DMS 273 (cell line): ENCODE results near the gene RGR.
"Not testable (repeated sequence)": the region's sequence is repeated elsewhere in the genome, so short reads cannot be mapped to it uniquely, and the experiment has no call there.

Source experiments
- DNase-seq: peaks from one replicate; lab custom pipeline; 2025; ENCODE audit not compliant: unreplicated experiment; lab: John Stamatoyannopoulos, UW

The RGR gene

DNA sequence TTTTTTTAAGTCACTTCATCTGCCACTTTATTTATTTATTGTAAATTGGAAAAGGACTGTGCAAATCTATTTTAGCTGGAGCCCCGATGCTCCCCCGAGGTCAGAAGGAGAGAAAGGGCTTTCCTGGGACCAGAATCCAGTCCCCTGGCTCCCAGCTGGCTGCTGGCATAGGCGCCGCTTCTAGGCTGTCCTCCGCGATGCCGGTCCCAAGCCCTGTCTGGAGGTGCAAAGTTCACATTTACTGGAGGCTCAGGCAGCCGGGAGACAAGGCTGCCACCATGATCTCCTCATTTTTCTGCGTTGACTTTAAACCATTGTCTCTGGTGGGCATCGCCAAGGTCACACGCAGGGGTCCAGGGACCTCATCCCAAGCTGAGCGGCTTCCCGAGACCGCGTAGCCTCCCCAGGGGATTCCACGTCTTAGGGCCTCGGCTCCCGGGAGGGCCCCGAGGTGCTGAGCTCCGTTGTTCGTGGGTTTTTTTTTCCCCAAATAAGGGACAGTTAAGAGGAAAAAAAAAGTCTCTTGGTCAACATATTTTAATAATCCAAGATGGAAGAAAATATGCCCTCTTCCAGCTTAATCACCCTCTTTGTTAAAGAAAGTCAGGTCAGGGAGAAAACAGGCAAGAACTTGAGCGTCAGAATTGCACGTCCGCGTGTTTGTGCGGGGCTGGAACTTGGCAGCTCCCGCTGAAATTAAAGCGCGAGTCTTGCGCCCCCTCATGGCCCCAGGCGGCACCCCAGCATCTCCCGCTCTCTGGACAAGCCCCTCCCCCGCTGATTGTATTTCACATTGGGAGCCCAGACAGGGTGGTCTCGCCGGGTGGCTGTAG lies 11.9 kb downstream of the RGR start:
- no peak for DNase-seq

DNA sequence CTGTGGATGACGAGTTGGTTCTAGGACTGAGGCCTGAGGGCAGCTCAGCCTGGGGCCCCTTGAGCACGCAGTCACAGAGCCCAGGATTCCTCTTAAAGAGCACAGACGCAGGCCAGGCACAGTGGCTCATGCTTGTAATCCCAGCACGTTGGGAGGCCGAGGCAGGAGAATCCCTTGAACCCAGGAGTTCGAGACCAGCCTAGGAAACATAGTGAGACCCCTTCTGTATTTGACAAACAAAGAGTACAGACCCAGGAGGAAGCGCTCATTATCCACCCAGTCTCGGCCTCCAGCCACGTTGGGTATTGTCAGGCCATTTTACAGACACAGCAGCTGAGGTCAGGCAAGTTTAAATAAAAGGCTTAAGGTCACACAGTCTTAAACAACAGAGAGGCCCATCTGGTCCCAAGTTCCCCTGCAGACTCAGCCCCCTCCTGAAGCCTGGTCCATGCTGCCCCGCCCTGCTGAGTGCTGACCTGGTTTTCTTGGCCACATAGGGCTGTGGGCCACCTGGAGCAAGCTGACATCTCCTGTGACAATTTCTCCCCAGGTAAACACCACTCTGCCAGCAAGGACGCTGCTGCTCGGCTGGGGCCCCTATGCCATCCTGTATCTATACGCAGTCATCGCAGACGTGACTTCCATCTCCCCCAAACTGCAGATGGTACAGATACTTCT lies 12.6 kb downstream of the RGR start:
- DNase-seq, result no peak

DNA sequence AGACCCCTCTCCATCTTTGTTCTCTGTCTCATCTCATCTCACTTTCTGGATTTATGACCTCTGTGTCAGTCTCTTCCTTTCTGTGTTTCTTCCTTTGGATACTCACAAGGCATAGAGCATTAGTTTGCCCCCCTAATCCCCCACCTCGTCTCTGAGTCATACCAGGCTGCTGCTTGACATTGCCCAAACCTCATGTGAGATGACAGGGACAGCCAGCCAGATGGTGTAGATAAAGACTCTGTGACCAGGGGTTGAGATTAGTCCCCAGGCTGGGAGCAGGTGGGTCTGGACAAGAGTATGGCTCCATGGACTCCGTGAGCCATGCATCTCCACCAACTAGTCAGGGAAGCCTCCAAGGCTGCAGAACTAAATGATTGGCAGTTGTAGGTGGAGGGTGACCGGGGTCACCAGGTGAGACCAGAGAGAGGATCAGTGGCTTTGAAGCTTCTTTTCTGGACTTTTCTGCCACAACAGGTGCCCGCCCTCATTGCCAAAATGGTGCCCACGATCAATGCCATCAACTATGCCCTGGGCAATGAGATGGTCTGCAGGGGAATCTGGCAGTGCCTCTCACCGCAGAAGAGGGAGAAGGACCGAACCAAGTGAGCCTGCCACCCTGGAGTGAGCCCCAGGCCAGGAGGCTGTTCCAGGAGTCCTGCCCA lies 13.3 kb downstream of the RGR start:
- DNase-seq, result no peak

DNA sequence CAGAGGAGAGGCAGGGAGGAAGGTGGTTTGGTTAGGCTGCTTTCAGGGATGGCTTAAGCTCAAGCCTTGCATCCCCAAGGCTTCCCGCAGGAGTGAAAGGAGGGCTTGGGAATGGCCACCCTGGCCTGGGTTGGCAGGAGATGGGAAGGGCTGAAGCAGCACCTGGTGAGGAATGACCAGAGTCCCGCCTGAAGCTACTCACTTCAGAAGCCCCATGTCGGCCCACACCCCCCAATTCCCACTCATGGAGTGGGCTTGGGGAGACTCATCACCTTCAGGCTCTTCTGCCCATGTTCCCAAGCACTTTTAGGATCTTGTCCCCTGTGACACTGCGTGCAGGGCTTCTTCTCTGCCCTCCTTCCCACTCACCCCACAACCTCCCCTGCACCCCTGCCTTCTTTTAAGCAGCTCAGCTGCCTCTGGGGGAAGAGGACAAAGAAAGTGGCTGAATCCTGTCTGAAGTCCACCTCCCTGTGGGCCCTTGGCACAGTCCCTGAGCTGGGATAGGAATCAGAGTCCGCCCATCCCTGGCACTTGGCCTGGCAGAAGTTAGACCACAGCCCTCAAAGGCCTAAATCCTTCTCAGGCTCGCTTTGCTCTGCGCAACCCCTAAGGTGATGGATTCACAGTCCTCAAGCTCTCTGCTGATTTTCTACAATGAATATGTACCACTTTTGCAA lies 16.5 kb downstream of the RGR start:
- no peak for DNase-seq

DNA sequence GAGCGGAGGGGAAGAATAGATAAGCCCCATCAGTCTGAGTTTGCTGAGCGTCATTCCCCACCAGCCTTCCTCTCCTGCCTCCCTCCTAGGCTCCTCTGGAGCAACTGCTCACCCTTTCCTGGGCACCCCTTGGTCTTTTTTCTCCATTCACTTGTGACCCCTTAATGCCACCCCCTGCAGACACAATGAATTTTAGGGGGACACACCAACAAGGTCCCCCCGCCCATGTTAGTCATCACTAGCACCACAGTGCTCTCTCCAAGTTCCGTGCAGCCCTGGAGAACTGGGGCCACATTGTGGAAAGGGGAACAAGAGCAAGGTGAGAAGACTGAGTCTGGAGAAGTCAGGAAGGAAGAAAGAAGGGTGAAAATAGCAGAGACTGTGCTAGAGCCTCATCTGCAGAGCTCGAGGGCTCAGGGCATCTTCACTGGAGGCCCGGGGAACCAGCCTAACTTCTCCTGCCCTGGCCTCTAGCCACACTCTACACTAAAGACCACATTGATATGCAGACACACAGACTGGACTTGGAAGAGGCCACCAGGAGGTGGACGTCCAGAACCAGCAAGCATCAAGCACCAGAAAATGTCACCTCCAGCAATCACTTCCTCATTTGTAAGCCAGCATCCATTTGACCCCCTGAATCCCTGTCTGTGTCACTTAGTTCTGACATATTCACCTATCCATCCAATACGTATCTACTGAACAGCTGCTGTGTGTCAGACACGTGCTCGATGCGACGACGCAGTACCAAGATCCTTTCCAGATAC lies 17.5 kb downstream of the RGR start:
- DNase-seq, result no peak

DNA sequence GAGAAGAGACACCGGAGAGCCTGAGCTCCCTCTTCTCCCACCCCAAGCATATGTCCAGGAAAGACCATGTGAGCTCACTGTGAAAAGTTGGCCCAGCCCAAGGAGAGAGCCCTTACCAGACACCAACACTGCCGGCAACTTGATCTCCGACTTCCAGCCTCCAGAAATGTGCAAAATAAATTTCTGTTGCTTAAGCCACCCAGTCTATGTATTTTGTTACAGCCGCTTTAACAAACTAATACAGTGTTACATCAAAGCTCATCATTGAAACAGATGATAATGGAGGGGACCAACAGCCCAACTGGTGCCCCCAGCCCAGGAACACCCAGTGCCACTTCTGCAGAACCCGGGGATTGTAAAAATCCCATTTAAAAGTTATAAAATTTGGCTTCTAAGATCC lies 18.9 kb downstream of the RGR start:
- no peak for DNase-seq

DNA sequence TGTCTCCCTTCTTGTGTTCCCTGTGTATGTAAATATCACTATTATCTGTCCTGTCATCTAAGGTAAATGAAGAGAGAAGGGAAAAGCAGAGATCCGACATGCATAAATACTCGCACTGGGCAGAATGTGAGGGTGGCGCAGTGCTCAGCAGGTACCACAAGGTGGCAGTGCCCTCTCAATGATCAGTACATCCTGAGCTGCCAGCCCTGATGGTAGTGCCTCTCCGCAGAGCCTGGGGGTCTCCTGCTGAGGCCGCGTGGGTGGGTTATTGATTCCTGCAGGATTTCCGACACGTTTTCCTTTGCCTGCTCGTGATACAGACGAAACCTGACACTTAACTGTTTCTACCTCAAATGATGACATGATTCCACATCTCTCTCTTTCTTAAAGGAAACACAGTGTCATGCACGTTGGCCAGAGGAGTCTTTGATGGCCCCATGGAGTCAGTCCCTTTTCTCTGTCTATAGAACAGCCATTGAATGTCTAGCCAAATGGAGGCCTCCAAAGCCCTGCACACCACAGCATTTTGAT lies 19.8 kb downstream of the RGR start:
- peak; percentile 72 for DNase-seq

DNA sequence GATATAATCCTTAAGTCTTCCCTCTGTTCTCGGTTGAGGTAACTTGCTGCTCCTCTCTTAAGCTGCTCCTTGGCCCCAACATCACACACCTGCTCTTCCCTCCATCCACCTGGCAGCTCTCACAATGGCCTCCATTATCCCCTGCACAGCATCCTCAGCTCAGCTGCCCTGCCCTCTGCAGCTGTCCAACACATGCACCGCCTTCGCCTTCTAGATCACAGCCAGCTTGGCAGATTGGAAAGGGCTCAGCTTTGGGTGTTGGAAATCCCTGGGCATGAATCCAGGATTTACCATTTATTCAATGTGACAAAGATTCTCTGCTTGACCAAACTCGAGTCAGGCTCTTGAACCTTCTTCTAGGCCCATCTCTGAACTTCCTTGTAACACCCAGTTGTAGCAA lies 20.6 kb downstream of the RGR start:
- peak; percentile 8 for DNase-seq

DNA sequence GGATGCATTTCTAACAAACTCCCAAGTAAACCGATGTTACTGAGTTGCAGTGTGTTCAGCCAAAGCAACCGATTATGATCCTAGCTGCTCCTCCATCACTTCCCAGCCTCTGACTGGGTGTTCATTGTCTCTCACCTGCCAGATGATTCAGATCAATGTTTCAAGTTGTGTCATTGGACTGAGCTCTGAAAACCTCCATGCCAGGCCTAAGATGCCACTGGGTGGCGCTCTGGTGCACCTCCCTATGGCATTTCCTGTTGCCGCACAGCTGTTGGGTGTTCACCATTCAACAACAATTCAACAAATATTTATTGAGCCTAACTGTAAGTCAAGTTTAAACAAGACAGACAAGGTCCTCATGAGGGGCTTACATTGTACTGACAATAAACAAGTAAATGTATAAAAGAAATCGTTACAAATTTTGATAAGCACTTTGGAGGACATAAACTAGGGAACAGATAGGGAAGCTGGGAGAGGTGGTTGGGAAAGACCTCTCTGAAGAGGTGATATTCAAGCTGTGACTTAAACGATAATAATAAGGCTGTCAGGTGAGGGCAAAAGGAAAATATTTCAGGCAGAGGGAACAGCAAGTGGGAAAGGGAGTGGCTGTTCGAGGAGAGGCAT lies 22.8 kb downstream of the RGR start:
- peak; percentile 36 for DNase-seq

DNA sequence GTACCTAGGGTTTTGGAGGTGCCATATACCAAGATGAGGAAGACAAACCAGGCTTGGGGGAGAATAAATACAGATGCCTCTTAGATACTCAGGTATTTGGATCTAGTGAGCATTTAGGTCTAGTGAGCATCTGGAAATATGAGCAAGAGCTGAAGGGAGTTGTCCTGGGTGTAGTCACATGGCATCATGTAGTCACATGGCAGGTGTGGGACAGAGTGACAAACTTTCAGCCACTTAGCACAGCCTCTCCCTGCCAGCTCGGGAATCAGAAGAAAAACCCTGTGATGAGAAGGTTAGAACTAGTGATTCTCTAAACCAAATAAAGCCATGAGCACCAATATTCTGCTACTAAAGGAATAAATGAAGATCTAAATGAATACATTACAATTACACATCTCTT lies 24.3 kb downstream of the RGR start:
- no peak for DNase-seq

DNA sequence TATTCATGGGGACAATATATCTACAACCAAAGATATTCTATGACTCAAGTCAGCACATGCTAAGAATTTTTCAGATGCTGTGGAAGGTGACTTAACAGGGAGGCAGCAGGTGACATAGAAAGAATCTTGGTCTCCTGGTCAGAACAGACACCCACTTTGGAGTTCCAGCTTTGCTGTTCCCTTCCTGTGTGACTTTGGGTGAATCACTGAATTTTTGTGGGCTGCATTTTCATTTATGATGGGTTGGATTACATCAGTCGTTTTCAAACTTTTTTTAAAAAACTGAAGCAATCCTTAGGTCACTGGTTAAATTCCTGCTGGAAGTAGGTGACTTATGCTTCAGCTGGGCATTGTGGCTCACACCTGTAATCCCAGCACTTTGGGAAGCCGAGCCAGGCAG lies 24.9 kb downstream of the RGR start:
- DNase-seq, result no peak

DNA sequence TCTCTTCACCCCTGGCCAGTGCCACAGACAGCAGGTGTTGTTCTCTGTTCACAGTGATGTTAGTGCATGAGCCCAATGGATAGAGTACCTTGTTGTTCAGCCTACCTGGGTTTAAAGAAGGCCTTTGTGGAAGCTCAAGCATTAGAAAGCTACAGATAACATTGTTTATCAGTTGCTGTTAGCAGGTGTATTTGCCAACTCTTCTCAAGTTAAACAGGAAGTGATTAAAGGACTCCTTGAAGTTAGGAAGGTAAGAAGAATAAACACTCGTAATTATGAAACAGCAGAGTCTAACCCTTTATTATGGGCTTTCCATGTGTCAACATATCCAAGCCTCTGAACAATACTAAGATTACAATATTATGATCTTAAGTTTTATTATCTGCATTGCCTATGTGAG lies 25.9 kb downstream of the RGR start:
- no peak for DNase-seq

DNA sequence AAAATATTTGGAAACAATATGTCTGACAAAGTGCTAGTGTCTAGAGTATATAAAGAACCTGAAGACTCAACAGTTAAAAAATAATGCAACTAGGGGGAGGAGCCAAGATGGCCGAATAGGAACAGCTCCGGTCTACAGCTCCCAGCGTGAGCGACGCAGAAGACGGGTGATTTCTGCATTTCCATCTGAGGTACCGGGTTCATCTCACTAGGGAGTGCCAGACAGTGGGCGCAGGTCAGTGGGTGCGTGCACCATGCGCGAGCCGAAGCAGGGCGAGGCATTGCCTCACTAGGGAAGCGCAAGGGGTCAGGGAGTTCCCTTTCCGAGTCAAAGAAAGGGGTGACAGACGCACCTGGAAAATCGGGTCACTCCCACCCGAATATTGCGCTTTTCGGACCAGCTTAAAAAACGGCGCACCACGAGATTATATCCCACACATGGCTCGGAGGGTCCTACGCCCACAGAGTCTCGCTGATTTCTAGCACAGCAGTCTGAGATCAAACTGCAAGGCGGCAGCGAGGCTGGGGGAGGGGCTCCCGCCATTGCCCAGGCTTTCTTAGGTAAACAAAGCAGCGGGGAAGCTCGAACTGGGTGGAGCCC lies 35.1 kb downstream of the RGR start:
- DNase-seq, result not testable (repeated sequence)

DNA sequence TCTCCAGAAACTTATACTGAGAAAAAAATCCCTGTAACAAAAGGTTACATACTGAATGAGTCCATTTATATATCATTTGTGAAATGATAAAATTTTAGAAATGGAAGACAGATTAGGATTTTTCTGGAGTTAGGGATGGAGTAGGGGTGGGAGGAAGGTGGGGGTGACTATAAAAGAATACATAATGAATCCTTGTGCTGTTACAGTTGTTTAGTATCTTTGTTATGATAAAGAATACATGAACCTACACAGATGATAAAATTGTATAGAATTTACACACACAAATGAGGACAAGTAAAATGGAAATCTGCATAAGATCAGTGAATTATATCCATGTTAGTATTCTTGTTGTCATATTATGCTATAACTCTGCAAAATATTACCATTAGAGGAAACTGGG lies 41.8 kb downstream of the RGR start:
- no peak for DNase-seq

DNA sequence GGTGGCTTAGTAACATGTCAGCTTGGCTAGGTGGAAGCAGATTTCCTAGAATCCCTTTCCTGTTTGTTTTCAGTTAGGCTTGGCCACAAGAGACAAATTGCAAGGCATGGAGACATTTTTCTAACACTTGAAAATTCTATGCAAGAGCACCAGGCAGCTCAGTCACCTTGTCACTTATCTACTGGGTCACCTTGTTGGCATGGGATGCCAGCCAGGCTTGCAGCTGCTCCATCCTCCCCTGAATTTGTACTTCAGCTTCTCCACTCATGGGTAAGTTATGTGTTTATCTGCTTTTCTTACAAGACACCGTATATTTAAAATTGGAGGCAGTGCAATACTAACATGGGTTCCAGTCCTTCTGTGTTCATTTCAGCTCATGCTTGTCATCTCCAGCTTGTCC lies 43.3 kb downstream of the RGR start:
- no peak for DNase-seq

DNA sequence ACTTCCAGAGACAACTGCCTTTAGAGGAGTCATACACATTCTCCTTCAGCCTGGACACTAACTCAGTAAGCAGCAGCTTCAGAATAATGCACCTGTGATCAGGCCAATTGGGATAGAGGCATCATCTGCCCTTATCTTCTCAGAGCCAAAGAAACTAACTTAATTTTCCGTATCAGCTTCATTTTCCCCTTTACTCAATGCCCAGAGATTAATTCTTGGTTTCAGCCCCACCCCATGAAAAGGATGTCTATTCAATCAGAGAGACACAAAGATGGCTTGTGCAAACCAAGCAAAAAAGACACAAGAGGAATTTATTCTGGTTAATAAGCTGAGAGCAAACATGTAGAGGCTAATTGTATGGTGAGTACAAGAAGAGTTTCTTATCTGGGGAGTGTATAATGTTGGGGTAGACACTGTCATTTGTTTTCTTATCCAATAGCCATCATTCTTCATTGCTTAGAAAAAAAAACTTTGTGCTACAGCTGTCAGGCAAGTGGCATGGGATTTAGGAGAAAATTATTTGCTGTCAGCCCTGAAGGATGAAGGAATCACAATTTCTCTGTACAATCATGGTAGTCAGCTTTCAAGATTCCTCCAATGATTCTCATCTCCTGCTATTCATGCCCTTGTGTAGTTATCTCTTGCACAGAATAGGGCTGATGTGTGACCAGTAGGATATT lies 44.8 kb downstream of the RGR start:
- DNase-seq, result no peak

DNA sequence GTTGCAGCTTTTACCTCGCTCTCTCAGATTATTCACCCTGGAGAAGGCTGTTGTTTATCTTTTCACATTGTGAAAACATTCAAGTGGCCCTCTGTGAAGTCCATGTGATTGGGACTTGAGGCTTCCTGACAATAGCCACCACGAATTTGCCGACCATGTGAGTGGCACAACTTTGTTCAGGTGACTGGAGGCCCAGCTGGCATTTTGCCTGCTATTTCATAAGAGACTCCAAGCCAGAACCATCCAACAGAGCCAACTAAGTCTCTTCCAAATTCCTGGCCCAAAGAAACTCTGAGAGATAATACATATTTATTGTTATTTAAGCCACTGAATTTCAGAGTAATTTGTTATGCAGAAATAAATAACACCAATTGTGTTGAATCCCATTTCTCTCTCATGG lies 45.4 kb downstream of the RGR start:
- DNase-seq, result no peak

DNA sequence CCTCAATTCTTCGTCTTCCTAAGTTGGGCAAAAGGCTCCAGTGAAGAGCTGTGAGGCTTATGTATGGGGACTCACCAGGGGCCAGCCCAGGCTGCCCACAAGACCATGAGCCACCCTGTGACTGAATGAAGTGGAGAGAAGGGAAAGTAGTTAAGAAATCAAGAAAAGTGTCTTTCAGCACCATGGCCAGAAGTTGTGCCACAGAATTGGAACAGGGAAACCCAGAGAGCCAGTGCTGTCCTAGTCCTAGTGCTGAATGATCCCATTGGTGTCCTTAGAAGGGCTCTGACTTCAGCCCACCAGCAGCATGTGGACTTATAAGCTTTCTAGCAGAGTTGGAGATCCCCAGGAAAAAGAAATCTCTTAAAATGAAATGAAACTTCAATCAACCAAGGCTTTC lies 46.5 kb downstream of the RGR start:
- DNase-seq, result no peak

DNA sequence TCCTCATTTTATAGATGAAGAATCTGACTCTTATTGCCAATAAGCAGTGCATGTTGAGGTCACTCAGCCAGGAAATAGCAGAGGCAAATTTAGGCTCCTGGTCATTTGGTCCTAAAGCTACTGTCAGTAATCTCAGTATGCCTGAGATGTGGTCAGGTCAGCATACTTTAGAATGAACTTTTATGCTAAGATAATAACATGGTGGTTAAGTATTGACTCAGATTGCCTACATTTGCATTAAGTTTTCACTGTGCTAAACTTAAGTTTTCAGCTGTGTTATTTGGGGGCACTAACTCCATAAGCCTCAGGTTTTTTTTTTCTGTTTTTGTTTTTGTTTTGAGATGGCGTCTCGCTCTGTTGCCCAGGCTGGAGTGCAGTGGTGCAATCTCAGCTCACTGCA lies 47.6 kb downstream of the RGR start:
- DNase-seq, result no peak
